Left lung (tissue), 10 donors: ENCODE results near the gene PRKD3. TPM values are rescaled to one million over a fixed set of nuclear protein-coding genes. Genes with fewer than 3 reads are reported as not detected.

Experiments used
- ATAC-seq: fragments of 200-7000 bp; cut with Tn5 transposase; one replicate; pipeline ENCODE4 v1.9.1; 2020; ENCODE audit warnings: moderate library complexity
- DNase-seq, 4 donors: peaks; one replicate each; pipeline ENCODE4 v3.0.0-alpha.2; 2013 to 2020
- H3K27ac ChIP-seq, 2 donors: fragments of 200-600 bp; sonication (generic) in 1 of 2; one replicate each; pipeline versions ENCODE4 v1.5.0 to v1.8.0; 2020 to 2021
- H3K27me3 ChIP-seq, 2 donors: fragments of 200-600 bp; sonication (generic) in 1 of 2; one replicate each; pipeline versions ENCODE4 v1.5.0 to v1.8.0; 2020 to 2021
- H3K36me3 ChIP-seq, 2 donors: fragments of 200-600 bp; sonication (generic) in 1 of 2; one replicate each; pipeline versions ENCODE4 v1.5.0 to v1.8.0; 2020 to 2021
- H3K4me1 ChIP-seq, 2 donors: fragments of 200-600 bp; one replicate each; pipeline ENCODE4 v1.8.0; 2021
- H3K4me3 ChIP-seq, 2 donors: fragments of 200-600 bp; sonication (generic) in 1 of 2; one replicate each; pipeline versions ENCODE4 v1.5.0 to v1.8.0; 2020 to 2021; ENCODE audit warnings: mild to moderate bottlenecking in 1 of 2
- H3K9me3 ChIP-seq, 2 donors: fragments of 200-600 bp; sonication (generic) in 1 of 2; one replicate each; pipeline versions ENCODE4 v1.5.0 to v1.8.0; 2020 to 2021
- intact Hi-C, 2 donors: fragments of 100-400 bp; cut with DNase I; formaldehyde crosslinking; loops; one replicate each; pipeline versions ENCODE4 v1.11.2 to v1.14.2; 2022
- polyA plus RNA-seq, 6 donors: library from polyadenylated mRNA; unstranded; fragments of 120-200 nt; gene quantifications; one replicate each; pipeline ENCODE4 v1.2.1, GENCODE V29; 2013; ENCODE audit not compliant: insufficient read length in 6 of 6
- total RNA-seq, 2 donors: library from RNA; stranded (reverse); fragmentation: NEBNext Ultra II Directional; extraction: Animal tissue kit (Norgen Biotek cat#: 25700); gene quantifications; one replicate each; pipeline ENCODE4 v1.2.1, GENCODE V29; 2021
- TF ChIP-seq, protein P1 (sequence below), 2 donors: fragments of 200-600 bp; sonication (generic) in 1 of 2; IDR thresholded peaks; one replicate each; pipeline versions ENCODE4 v1.5.0 to v1.8.0; 2021; ENCODE audit warnings: antibody characterized with exemption in 2 of 2
- donor health status: DM: no; HTN: yes; CAD: no.
- donor health status: DM: no; HTN: no; CAD: no.

Gene PRKD3
- total and polyA plus RNA-seq, 8 donors: 36.2 to 65.8 (median 56.9) TPM

DNA sequence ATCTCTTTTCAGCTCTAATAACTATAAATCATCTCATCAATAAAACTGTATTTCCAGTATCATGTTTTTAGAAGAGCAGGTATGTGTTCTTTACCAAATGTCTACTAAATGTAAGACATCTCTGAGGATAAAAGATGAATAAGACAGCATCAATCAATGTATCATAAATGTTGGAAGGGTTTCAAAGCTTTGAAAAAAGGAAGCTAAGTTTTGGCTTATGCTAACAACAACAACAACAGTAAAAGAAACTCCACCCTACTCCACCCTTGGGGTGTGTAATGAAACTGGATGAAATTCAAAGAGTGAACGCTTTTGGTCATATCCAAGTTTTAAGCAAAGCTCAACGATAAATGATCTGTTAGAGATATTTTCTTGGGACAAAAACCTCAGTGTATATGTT is 17.1 kb downstream of the PRKD3 start:
- TF ChIP-seq, protein P1, sequence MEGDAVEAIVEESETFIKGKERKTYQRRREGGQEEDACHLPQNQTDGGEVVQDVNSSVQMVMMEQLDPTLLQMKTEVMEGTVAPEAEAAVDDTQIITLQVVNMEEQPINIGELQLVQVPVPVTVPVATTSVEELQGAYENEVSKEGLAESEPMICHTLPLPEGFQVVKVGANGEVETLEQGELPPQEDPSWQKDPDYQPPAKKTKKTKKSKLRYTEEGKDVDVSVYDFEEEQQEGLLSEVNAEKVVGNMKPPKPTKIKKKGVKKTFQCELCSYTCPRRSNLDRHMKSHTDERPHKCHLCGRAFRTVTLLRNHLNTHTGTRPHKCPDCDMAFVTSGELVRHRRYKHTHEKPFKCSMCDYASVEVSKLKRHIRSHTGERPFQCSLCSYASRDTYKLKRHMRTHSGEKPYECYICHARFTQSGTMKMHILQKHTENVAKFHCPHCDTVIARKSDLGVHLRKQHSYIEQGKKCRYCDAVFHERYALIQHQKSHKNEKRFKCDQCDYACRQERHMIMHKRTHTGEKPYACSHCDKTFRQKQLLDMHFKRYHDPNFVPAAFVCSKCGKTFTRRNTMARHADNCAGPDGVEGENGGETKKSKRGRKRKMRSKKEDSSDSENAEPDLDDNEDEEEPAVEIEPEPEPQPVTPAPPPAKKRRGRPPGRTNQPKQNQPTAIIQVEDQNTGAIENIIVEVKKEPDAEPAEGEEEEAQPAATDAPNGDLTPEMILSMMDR (IDR thresholded peaks at IDR 0.05): no peak
- no peaks in the 10 kb centered on the region for H3K9me3 ChIP-seq
- ATAC-seq: no peak
- DNase-seq: no peak
- no peaks in the 10 kb centered on the region for H3K27me3 ChIP-seq
- H3K4me1 ChIP-seq: peaks cover 4 to 45% of the 10 kb centered on the region in 2 donors
- no peak overlapping the region for H3K27ac ChIP-seq
- H3K4me3 ChIP-seq: no peak overlapping the region
- intact Hi-C loops: no loop called here
- no peaks in the 10 kb centered on the region for H3K36me3 ChIP-seq

- Histone ChIP-seq H3K27me3 (no peaks in the 10 kb centered on the region), H3K4me3 (no peak overlapping the region), H3K27ac (no peak overlapping the region), H3K36me3 (no peaks in the 10 kb centered on the region), H3K9me3 (no peaks in the 10 kb centered on the region), H3K4me1 (peaks cover 4 to 33% of the 10 kb centered on the region in 2 donors)
- DNase-seq (no peak), ATAC-seq (no peak)
- TF ChIP-seq, protein P1 (IDR thresholded peaks at IDR 0.05): no peak
- intact Hi-C loops: no loop called here
Measured at GRCh38 chr2:37306024-37306423, 18.6 kb downstream of the PRKD3 start.

DNA sequence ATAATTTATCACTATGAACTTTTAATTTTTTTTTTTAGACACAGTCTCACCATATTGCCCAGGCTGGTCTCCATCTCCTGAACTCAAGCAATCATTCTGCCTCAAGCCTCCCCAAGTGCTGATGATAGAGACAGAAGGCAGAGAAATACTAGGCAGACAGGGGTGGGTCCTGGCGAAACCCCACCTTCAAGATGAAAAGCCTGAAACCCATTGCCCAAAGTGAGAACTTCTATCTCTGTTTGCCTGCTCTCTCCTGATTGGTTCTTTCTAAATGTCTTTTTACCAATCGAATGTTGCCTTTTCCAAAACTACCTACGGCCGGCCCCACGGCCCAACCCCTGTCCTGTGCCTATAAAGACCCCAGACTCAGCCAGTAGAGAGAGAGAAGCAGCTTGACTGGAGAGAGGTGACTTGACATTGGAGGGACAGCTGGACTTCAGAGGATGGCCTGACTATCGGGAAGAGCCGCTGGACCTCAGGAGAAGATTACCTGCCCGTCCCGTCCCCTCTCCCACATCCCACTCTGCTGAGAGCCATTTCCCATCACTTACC is 21.9 kb downstream of the PRKD3 start:
- DNase-seq: peak in 1 of 4 donors; percentile 23

DNA sequence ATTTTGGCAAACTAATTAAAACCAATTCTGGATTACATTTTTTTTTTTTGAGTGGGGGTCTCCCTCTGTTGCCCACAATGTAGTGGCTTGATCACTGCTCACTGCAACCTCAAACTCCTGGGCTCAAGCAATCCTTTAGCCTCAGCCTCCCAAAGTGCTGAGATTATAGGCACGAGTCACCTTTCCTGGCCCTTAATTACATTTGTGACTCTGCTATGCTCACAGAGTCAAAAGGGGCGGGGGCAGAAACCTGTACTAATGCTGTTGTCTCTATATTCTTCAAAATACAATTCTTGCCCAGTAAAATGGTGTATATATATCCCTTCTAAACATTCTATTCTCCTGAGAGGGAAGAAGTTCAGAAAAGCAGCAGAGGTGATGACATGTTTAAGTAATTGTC is 23.2 kb downstream of the PRKD3 start:
- H3K27ac ChIP-seq: no peak overlapping the region
- intact Hi-C loops: no loop called here
- DNase-seq (no peak), ATAC-seq (no peak)
- no peak overlapping the region for H3K4me3 ChIP-seq
- no peaks in the 10 kb centered on the region for H3K36me3 ChIP-seq
- H3K4me1 ChIP-seq: peaks cover 4 to 13% of the 10 kb centered on the region in 2 donors
- TF ChIP-seq, protein P1 (IDR thresholded peaks at IDR 0.05): no peak
- no peaks in the 10 kb centered on the region for H3K27me3 ChIP-seq
- no peaks in the 10 kb centered on the region for H3K9me3 ChIP-seq

More for the DNA sequence above, 21.9 kb downstream of the PRKD3 start:
- ATAC-seq: no peak
- H3K27me3 ChIP-seq: no peaks in the 10 kb centered on the region
- TF ChIP-seq, protein P1 (IDR thresholded peaks at IDR 0.05): no peak
- no peak overlapping the region for H3K27ac ChIP-seq
- no peaks in the 10 kb centered on the region for H3K9me3 ChIP-seq
- peaks cover 4 to 25% of the 10 kb centered on the region in 2 donors for H3K4me1 ChIP-seq
- no peak overlapping the region for H3K4me3 ChIP-seq
- intact Hi-C loops: no loop called here
- H3K36me3 ChIP-seq: no peaks in the 10 kb centered on the region

- ATAC-seq (no peak), DNase-seq (no peak)
- no peaks in the 10 kb centered on the region for H3K9me3 ChIP-seq
- TF ChIP-seq, protein P1 (IDR thresholded peaks at IDR 0.05): no peak
- no peak overlapping the region for H3K4me3 ChIP-seq
- no peaks in the 10 kb centered on the region for H3K36me3 ChIP-seq
- peaks cover under 1 to 5% of the 10 kb centered on the region in 2 donors for H3K4me1 ChIP-seq
- H3K27ac ChIP-seq: no peak overlapping the region
- no peaks in the 10 kb centered on the region for H3K27me3 ChIP-seq
- intact Hi-C loops: no loop called here
Measured at GRCh38 chr2:37300578-37300977, 24.1 kb downstream of the PRKD3 start.
